HepG2 (cell line): ENCODE results near the gene RAD51. TPM values are rescaled to one million over a fixed set of nuclear protein-coding genes. Genes with fewer than 3 reads are reported as not detected.

Experiments
- DMTF1 ChIP-seq: sonication (generic); formaldehyde crosslinking; IDR thresholded peaks from 2 replicates; pipeline ENCODE4 v1.4.0; 2020; ENCODE audit warnings: mild to moderate bottlenecking, missing genetic modification reagents
- GLMP ChIP-seq: sonication (generic); formaldehyde crosslinking; IDR thresholded peaks from 2 replicates; pipeline ENCODE4 v1.9.0; 2021; ENCODE audit warnings: missing genetic modification reagents, mild to moderate bottlenecking, borderline replicate concordance
- KDM3A ChIP-seq: IDR thresholded peaks from 2 replicates; pipeline ENCODE4 v1.6.1; 2018; ENCODE audit warnings: low read depth, missing compliant biosample characterization
- MTA1 ChIP-seq: sonication (generic); formaldehyde crosslinking; IDR thresholded peaks from 2 replicates; pipeline ENCODE4 v1.4.0; 2020; ENCODE audit warnings: missing genetic modification reagents, mild to moderate bottlenecking, borderline replicate concordance
- PAF1 ChIP-seq: IDR thresholded peaks from 2 replicates; pipeline ENCODE4 v1.6.1; 2016; ENCODE audit warnings: missing genetic modification reagents, missing compliant biosample characterization
- PHF21A ChIP-seq: sonication (generic); formaldehyde crosslinking; IDR thresholded peaks from 2 replicates; pipeline ENCODE4 v1.5.0; 2020; ENCODE audit warnings: mild to moderate bottlenecking, missing genetic modification reagents
- RBAK ChIP-seq: sonication (generic); formaldehyde crosslinking; IDR thresholded peaks from 2 replicates; pipeline ENCODE4 v1.5.1; 2020; ENCODE audit warnings: mild to moderate bottlenecking, missing genetic modification reagents
- RCOR2 ChIP-seq: IDR thresholded peaks from 2 replicates; pipeline ENCODE4 v1.6.1; 2016; ENCODE audit warnings: missing biosample characterization, missing genetic modification reagents
- RORA ChIP-seq: sonication (generic); formaldehyde crosslinking; IDR thresholded peaks from 2 replicates; pipeline ENCODE4 v1.5.0; 2020; ENCODE audit warnings: mild to moderate bottlenecking, missing genetic modification reagents, moderate library complexity
- SP1 ChIP-seq, 2 experiments: fragments of 450-650 bp in 1 of 2; sonication (generic) in 1 of 2; formaldehyde crosslinking in 1 of 2; IDR thresholded peaks; 2 replicates each; pipeline versions ENCODE4 v1.4.0 to v1.6.1; 2016 to 2020; ENCODE audit warnings: missing genetic modification reagents in 1 of 2
- THAP11 ChIP-seq: IDR thresholded peaks from 2 replicates; pipeline ENCODE4 v1.6.1; 2016; ENCODE audit warnings: missing biosample characterization, missing genetic modification reagents
- ZBTB2 ChIP-seq: sonication (generic); formaldehyde crosslinking; IDR thresholded peaks from 2 replicates; pipeline ENCODE4 v1.8.0; 2022; ENCODE audit warnings: low read depth, missing genetic modification reagents
- ZBTB33 ChIP-seq: sonication (generic); formaldehyde crosslinking; IDR thresholded peaks from 2 replicates; pipeline ENCODE4 v1.4.0; 2020; ENCODE audit warnings: missing genetic modification reagents
- ZBTB39 ChIP-seq: sonication (generic); formaldehyde crosslinking; IDR thresholded peaks from 2 replicates; pipeline ENCODE4 v1.5.0; 2020; ENCODE audit warnings: missing genetic modification reagents
- ZNF30 ChIP-seq: sonication (generic); formaldehyde crosslinking; IDR thresholded peaks from 2 replicates; pipeline ENCODE4 v1.5.0; 2020; ENCODE audit warnings: mild to moderate bottlenecking, missing genetic modification reagents
- ZNF432 ChIP-seq: sonication (generic); formaldehyde crosslinking; IDR thresholded peaks from 2 replicates; pipeline ENCODE4 v1.5.0; 2020; ENCODE audit warnings: missing genetic modification reagents, mild to moderate bottlenecking, borderline replicate concordance
- ZNF746 ChIP-seq: sonication (generic); formaldehyde crosslinking; IDR thresholded peaks from 2 replicates; pipeline ENCODE4 v1.8.0; 2022; ENCODE audit warnings: mild to moderate bottlenecking, missing genetic modification reagents
- ZNF747 ChIP-seq: sonication (generic); formaldehyde crosslinking; IDR thresholded peaks from 2 replicates; pipeline ENCODE4 v1.8.1; 2023; ENCODE audit warnings: missing genetic modification reagents, mild to moderate bottlenecking, borderline replicate concordance
- polyA plus RNA-seq, 8 experiments: library from polyadenylated mRNA; depleted of rRNA in 3 of 8; stranded (reverse) in 7 of 8; unstranded in 1 of 8; fragments of >200 nt; fragmentation: Illumina TruSeq in 4 of 8; extraction: Trizol in 4 of 8; gene quantifications; 2 replicates each; pipeline versions ENCODE4 v1.2.1 to v1.2.3, GENCODE V29; 2011 to 2016; ENCODE audit warnings: low read depth in 4 of 8, missing spikeins in 1 of 8, mixed read lengths in 1 of 8; ENCODE audit not compliant: insufficient read depth in 1 of 8
- total RNA-seq, 5 experiments: library from RNA; depleted of rRNA; stranded (reverse); fragments of >200 nt; fragmentation: Illumina TruSeq; extraction: Trizol; gene quantifications; 2 replicates each; pipeline ENCODE4 v1.2.3, GENCODE V29; 2016; ENCODE audit warnings: low read depth in 1 of 5

Gene RAD51
- total and polyA plus RNA-seq, 2 of the 13 experiments (the other 11 are each of a cell fraction or from before 2014, with no cell fraction given), result 8.5 to 12.8 TPM

- TF ChIP-seq SP1 (IDR thresholded peaks at IDR 0.05) (no peak), SP1 (CRISPR knock-in tag; IDR thresholded peaks at IDR 0.05) (no peak; the same call in 1 of the 2 replicates), DMTF1 (CRISPR knock-in tag) (no peak), PAF1 (CRISPR knock-in tag) (no peak), KDM3A (CRISPR knock-in tag) (0 out of 2 replicates have a peak, but pooled peaks have one; percentile 76), ZNF747 (CRISPR knock-in tag) (peak; percentile 81; the same call in 1 of the 2 replicates), MTA1 (CRISPR knock-in tag) (peak; percentile 46; the same call in 1 of the 2 replicates), PHF21A (peak; percentile 57), ZBTB2 (CRISPR knock-in tag) (peak; percentile 90), ZNF746 (CRISPR knock-in tag) (no peak; the same call in none of the 2 replicates), THAP11 (CRISPR knock-in tag) (no peak), GLMP (no peak), ZBTB33 (CRISPR knock-in tag) (peak; percentile 8; the same call in 1 of the 2 replicates), ZBTB39 (peak; percentile 76; the same call in 1 of the 2 replicates), ZNF432 (no peak), ZNF30 (CRISPR knock-in tag) (peak; percentile 82; the same call in 1 of the 2 replicates), RBAK (CRISPR knock-in tag) (no peak), RCOR2 (CRISPR knock-in tag) (no peak), RORA (CRISPR knock-in tag) (no peak)
Measured at GRCh38 chr15:40763801-40764628, 69.0 kb downstream of the RAD51 start, which contains the start of gene GCHFR (continued).
